Nephron (organoid): ENCODE measurements around the gene PRRC2A.
A peak's percentile ranks its signal among the peaks of the same experiment; 100 is the strongest.

Experiments
- H3K27ac Mint-ChIP-seq, 3 experiments: 2 replicates each; pipeline ENCODE4 v1.8.0; 2020; ENCODE audit warnings: mixed read lengths in 3 of 3, mild to moderate bottlenecking in 2 of 3, moderate library complexity in 1 of 3
- H3K27me3 Mint-ChIP-seq: 2 replicates; pipeline ENCODE4 v1.8.0; 2021; ENCODE audit warnings: low read depth, mild to moderate bottlenecking, moderate library complexity, mixed read lengths
- H3K36me3 Mint-ChIP-seq: 2 replicates; pipeline ENCODE4 v1.8.0; 2020; ENCODE audit warnings: low read depth, mixed read lengths
- H3K4me1 Mint-ChIP-seq: 2 replicates; pipeline ENCODE4 v1.8.0; 2020; ENCODE audit warnings: mixed read lengths
- H3K4me3 Mint-ChIP-seq, 3 experiments: 2 replicates each; pipeline ENCODE4 v1.8.0; 2020; ENCODE audit warnings: mild to moderate bottlenecking in 3 of 3, mixed read lengths in 3 of 3, moderate library complexity in 2 of 3
- H3K9me3 Mint-ChIP-seq: 2 replicates; pipeline ENCODE4 v1.8.0; 2020; ENCODE audit warnings: mixed read lengths
- TF ChIP-seq, protein P1 (sequence below), 3 experiments: fragments of 200-600 bp; sonication (generic); IDR thresholded peaks; one replicate each; pipeline ENCODE4 v1.5.0; 2021; ENCODE audit warnings: antibody characterized with exemption in 3 of 3; ENCODE audit not compliant: unreplicated experiment in 3 of 3

Gene PRRC2A

GRCh38 chr6:31659649-31660380 lies 39.3 kb downstream of the PRRC2A start:
- Mint-ChIP-seq H3K36me3 (peaks cover 31% of the 10 kb centered on the region), H3K4me3 (peak overlapping the region; percentile 83 to 95 (median 89)), H3K4me1 (peaks cover 72% of the 10 kb centered on the region), H3K27me3 (no peaks in the 10 kb centered on the region), H3K9me3 (no peaks in the 10 kb centered on the region), H3K27ac (peak overlapping the region; percentile 93 to 96 (median 94))
- TF ChIP-seq, protein P1, sequence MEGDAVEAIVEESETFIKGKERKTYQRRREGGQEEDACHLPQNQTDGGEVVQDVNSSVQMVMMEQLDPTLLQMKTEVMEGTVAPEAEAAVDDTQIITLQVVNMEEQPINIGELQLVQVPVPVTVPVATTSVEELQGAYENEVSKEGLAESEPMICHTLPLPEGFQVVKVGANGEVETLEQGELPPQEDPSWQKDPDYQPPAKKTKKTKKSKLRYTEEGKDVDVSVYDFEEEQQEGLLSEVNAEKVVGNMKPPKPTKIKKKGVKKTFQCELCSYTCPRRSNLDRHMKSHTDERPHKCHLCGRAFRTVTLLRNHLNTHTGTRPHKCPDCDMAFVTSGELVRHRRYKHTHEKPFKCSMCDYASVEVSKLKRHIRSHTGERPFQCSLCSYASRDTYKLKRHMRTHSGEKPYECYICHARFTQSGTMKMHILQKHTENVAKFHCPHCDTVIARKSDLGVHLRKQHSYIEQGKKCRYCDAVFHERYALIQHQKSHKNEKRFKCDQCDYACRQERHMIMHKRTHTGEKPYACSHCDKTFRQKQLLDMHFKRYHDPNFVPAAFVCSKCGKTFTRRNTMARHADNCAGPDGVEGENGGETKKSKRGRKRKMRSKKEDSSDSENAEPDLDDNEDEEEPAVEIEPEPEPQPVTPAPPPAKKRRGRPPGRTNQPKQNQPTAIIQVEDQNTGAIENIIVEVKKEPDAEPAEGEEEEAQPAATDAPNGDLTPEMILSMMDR (IDR thresholded peaks at IDR 0.05; ENCODE audit: unreplicated experiment in 3 of 3): no peak

GRCh38 chr6:31660381-31661261 lies 40.1 kb downstream of the PRRC2A start, which contains the start of gene C6orf47:
Gene C6orf47, minus strand, starts transcription at chr6:31660778. Its CDS starts 831 bp downstream, at chr6:31659947.
- Mint-ChIP-seq H3K27me3 (no peaks in the 10 kb centered on the region), H3K36me3 (peaks cover 29% of the 10 kb centered on the region), H3K27ac (peak within 1 kb of the TSS; percentile 93 to 96 (median 94)), H3K4me1 (peaks cover 69% of the 10 kb centered on the region), H3K4me3 (peak within 1 kb of the TSS; percentile 83 to 95 (median 89)), H3K9me3 (no peaks in the 10 kb centered on the region)
- TF ChIP-seq, protein P1 (IDR thresholded peaks at IDR 0.05; ENCODE audit: unreplicated experiment in 3 of 3): no peak

- H3K4me3 Mint-ChIP-seq: peak overlapping the region; percentile 83 to 95 (median 89)
- peak overlapping the region; percentile 93 to 96 (median 94) for H3K27ac Mint-ChIP-seq
- H3K36me3 Mint-ChIP-seq: peaks cover 26% of the 10 kb centered on the region
- H3K4me1 Mint-ChIP-seq: peaks cover 70% of the 10 kb centered on the region
- TF ChIP-seq, protein P1 (IDR thresholded peaks at IDR 0.05; ENCODE audit: unreplicated experiment in 3 of 3): no peak
- no peaks in the 10 kb centered on the region for H3K9me3 Mint-ChIP-seq
- H3K27me3 Mint-ChIP-seq: no peaks in the 10 kb centered on the region
These were observed 41.0 kb downstream of the PRRC2A start for GRCh38 chr6:31661262-31662123.

DNA sequence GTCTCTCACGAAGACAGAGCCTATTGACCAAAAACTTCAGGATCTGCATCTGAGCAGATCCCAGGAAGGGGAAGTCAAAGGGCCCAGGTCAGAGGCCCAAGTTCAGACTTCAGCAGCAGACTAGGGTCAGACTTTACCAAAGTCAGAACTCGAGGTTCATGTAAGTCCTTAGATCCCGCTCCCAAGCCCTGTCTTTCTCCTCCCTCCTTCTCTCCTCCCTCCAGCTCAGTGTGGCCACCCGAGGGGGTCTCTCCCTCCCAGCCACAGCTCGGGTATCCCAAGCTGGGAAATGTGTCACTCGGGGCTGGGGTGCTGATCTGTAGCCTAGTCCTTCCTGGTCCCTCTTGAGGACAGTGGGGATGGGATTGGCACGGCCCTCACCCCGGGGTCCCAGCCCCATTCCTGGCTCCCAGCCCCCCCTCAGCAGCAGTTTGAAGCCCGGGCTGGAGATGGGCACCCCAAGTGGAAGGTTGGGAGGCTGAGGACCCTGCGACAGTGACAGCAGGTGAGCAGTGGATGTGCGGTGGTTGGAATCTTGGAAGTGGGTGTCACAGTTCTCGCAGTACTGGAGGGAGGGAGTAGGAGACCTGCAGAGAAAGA lies 41.7 kb downstream of the PRRC2A start:
- Mint-ChIP-seq H3K4me1 (peaks cover 73% of the 10 kb centered on the region), H3K36me3 (peaks cover 24% of the 10 kb centered on the region), H3K27me3 (no peaks in the 10 kb centered on the region), H3K9me3 (no peaks in the 10 kb centered on the region), H3K4me3 (peak overlapping the region; percentile 83 to 95 (median 89)), H3K27ac (peak overlapping the region; percentile 51 to 93 (median 65))
- TF ChIP-seq, protein P1 (IDR thresholded peaks at IDR 0.05; ENCODE audit: unreplicated experiment in 3 of 3): no peak
